Tibial nerve (tissue), 3 donors: ENCODE measurements around the gene SFMBT2.

Source experiments
- CTCF ChIP-seq, 5 experiments: fragments of 200-600 bp in 3 of 5; fragments of 450-650 bp in 2 of 5; sonication (generic) in 3 of 5; IDR thresholded peaks; one replicate each; pipeline ENCODE4 v1.5.1; 2016 to 2019; ENCODE audit warnings: antibody characterized with exemption in 5 of 5, mild to moderate bottlenecking in 3 of 5, moderate library complexity in 2 of 5
- POLR2A ChIP-seq, 2 donors: fragments of 450-650 bp; IDR thresholded peaks; one replicate each; pipeline ENCODE4 v1.6.1; 2017; ENCODE audit warnings: antibody characterized with exemption in 2 of 2, mild to moderate bottlenecking in 2 of 2, moderate library complexity in 2 of 2

DNA sequence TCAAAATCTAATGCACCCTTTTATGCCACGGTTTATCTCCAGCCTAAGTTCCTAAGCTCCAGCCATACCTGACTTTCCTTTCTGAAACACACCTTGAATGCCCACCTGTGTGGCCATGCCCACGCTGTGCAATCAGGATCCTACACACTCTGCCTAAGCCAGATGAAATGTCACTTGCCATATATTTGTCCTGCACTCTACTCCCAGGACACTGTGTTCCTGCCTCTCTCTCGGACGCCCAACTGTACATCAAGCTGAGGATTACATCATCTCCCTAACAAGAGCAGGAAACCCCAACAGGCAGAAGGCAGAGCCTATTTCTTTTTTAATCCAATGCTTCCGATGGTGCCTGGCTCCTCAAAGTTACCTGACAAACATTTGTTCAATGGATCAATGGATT, 214.6 kb downstream of the SFMBT2 start:
- TF ChIP-seq CTCF (IDR thresholded peaks at IDR 0.05) (no peak), POLR2A (IDR thresholded peaks at IDR 0.05) (no peak)
